ENCODE measurements around the gene TCF12.
"Not testable (repeated sequence)": the region's sequence is repeated elsewhere in the genome, so short reads cannot be mapped to it uniquely, and the experiment has no call there.

The TCF12 gene

DNA sequence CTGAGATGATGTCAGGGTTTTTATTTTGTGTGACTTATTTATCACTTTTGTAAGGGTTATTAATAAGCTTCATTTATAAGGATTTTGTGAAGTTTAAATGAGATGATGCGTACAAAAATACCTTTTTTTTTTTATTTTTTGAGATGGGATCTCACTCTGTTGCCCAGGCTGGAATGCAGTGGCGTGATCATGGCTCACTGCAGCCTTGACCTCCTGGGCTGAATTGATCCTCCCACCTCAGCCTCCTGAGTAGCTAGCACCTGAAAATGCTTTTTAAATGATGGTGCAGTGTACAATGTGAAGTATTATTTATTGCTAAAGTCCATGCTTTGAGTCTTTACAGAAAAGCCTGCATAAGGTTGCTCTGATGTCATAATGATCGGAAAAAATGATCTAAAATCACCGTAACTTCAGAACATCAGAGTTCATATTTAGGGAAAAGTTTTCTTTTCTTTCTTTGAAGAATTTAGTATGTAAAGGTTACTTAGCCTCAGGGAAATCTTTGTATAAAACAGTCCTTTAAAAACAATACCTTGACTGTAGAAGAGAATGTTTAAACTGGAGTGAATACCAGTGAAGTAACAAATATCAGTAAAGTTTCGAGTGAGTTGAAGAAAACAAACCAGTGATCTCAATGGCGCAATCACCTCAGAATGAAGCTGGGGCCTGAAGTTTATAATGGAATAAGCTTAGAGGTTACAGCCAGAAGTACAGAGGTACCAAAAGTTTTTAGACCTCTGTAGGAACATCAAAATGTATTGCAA lies 29.7 kb downstream of the TCF12 start:
- no peak for DNase-seq (ENCODE audit: low spot score)

DNA sequence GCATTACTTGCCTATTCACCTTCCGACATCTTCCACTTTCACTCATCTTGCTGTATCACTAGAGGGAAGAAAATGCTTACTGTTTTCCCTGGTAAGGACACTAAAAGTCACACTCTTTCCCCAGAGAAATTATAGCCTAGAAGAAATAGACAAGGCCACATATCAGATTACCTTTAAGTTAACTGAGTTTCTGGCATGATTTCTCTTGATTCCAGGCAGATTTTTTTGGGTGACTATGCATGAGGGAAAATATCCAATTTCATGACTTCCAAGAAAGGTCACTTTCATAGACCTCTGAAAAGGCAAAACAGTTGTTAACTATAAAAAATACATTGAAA lies 30.3 kb downstream of the TCF12 start:
- DNase-seq (ENCODE audit: low spot score): no peak

DNA sequence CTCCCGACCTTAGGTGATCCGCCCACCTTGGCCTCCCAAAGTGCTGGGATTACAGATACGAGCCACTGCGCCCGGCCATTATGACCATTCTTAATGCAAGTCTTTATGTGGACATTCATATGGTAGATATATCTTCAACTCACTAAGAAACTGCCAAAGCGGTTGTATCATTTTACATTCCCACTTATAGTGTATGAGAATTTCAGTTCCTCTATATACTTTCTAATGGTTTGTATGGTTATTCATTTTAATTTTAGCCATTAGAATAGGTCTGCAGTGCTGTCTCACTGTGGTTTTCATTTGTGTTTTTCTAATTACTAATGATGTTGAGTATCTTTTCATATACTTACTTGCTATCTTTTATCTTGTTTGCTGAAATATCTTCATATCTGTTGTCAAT lies 32.5 kb downstream of the TCF12 start:
- no peak for DNase-seq (ENCODE audit: low spot score)

DNA sequence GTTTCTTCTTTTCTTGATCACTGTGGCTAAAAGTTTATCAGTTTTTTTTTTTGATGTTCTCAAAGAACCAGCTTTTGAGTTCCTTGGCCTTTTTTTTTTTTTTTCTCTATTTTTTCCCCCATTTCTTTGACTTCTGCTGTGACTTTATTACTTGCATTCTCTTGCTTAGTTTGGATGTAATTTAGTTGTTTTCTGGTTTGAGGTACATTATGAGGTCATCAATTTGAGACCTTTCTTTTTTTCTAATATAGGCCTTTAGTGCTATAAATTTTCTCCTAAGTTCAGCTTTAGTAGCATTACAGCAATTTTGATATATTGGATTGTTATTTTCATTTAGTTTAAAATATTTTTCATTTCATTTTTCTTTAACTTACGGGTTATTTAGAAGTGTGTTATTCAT lies 35.3 kb downstream of the TCF12 start:
- no peak for DNase-seq (ENCODE audit: low spot score)

DNA sequence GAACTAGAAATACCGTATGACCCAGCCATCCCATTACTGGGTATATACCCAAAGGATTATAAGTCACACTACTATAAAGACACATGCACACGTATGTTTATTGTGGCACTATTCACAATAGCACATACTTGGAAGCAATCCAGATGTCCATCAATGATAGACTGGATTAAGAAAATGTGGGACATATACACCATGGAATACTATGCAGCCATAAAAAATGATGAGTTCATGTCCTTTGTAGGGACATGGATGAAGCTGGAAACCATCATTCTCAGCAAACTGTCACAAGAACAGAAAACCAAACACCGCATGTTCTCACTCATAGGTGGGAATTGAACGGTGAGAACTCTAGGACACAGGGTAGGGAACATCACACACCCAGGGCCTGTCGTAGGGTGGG lies 36.6 kb downstream of the TCF12 start:
- not testable (repeated sequence) for DNase-seq (ENCODE audit: low spot score)

DNA sequence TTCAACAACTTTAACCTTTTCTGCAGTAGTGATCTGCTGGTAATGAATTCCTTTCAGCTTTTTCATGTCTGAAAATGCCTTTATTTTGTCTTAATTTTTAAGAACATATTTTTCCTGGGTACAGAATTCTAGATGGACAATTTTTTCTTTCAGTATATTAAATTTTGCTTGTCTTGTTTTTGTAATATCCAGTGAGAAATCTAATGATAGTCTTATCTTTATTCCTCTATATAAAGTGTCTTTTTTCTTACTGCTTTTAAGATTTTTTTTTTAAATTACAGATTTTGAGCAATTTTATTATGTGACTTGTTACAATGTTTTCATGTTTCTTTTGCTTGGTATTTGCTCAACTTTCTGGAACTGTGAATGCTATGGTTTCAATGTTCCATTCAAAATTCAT lies 38.1 kb downstream of the TCF12 start:
- no peak for DNase-seq (ENCODE audit: low spot score)

DNA sequence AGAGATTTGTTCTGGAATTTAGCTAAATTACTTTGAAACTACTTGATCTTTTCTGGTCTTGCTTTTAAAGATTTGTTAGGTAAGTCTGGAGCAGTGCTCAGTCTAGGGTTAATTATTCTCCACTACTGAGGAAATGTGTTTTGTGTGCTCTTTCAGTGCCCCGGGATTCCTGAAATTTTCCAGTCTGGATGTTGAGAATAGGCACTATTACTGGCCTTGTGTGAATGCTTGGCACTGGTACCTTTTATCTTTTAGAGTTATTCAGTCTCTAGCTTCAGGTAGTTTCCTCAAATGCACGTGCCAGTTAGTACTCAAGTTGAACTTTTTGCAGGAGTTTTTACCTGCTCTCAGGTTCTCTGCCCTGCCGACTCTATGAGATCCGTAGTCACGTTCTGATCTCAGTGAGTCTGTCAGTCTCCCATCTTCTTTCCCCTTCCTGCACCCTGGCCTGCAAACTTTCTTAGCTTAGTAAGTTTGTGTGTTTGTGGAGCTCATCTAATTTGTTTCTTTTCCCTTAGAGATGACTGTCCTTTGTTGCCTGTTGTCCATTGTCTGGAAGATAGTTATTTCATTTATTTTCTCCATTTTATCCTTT lies 39.5 kb downstream of the TCF12 start:
- DNase-seq (ENCODE audit: low spot score): no peak

DNA sequence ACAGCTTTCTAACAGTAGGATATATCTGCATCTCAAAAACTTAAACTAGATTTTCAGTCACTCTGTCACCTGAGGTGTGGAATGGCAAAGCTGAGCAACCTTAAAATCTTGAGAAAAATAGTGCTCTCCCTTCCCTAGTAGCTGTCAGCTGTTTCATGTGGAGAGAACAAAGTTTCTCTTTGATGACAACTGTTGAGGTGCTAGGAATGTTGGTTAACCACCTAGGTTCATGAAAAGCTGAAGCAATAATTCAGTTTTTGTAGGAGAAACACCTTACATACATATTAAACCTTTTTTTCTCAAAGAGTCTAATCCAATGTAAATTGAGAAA lies 40.8 kb downstream of the TCF12 start:
- DNase-seq (ENCODE audit: low spot score): no peak

DNA sequence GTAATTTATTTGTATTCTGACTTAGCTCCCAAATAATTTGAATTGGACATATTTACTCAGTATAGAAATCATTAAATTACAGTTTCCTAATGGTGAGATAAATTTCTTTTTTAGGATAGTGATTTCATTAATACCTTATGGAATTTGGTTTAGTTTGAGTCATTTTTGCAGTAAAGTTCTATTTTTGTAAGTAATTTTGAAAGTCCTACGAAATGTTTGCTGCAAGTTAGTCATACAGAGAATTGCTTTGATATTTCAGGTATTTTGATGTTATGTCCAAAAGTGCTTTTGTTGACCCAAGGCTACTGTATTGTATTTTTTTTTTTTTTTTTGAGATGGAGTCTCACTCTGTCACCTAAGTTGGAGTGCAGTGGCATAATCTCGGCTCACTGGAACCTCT lies 41.7 kb downstream of the TCF12 start:
- no peak for DNase-seq (ENCODE audit: low spot score)

DNA sequence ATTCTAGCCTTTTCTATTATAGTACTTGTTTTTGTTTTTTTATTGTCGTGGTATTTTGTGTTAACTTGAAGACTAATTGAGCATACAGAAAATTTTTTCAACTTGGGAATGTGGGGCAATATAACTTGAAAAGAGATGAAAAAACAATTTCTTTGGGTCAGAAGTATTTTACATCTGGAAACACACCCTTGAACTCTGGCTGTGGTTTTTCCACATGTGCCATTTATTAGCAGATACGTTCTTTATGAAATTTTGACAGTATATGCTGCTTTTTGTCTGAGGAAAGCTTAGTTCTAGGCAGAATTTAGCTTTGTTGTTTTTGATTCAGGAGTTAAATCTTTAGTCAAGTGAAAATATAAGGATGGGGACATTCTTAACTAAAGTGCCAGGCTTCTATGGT lies 44.7 kb downstream of the TCF12 start:
- DNase-seq (ENCODE audit: low spot score): peak; percentile 34

DNA sequence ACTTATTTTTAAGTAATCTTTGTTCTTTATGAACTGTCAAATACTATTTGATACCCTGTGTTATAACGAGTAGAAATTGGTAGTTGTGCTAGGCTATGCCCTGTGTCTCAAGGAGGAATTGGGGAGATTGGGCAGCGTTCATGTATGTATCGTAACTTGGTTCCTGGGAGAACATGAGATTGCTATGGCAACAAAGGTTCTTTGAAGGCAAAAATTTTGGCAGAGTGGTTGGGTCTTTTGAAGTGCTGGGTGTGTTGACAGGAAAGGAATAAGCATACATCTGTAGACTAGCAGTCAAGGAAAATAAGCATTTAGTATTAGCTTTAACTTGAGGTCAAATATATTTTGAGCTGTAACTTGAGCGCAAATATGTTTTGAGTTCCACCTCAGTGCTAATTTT lies 45.3 kb downstream of the TCF12 start:
- no peak for DNase-seq (ENCODE audit: low spot score)

DNA sequence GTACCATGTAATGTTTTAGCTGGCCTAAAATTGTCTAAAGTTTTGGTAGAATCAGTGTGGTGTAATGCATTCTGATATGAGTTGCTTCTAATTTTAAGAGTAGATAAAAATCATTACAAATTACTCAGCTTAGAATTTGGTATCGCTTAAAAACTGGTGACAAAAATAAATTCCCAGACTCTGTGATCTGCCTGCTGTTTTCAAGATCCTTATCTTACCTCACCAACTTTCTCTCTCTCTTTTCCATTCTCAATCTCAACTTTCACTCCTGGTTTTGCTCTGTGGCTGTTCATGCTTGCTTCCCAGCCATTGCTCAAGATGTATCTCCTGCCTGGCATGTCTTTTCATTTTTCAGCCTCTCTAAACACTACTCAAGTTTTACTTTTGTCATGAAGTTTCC lies 45.7 kb downstream of the TCF12 start:
- peak; percentile 18 for DNase-seq (ENCODE audit: low spot score)

DNA sequence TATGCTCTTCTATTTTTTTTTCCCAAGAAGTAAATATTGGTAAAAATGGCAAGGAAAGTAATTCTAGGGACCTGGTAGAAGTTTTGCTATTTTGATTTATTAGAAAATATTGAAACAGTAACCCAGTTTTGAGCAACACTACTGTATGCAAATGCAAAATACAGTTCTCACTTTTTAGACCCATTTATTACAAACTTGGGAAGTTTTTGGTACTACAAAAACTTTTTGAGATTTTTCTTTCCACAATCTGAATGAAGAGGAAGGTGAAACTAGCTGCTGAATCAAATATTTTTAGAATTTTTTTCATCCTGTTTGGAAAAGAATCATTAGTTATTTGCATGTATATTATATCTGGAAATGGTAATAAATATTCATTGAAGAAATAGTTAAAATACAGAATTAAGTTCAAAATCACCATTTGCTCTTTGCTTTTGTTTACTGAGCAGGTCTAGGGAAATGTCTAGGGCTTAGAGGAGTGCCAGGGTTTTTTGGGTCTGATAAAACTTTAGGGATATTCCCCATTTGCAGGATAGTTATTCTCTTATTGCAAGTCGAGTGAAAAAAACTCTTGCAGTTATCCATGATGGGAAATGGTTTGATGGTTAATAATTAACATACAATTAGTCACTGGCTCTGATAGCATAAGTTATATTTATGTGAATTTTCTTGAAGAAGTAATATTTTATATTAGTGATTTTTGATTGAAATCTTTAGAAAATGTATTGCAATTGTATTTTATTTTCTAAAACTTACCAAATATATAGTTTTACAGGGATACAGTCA lies 47.0 kb downstream of the TCF12 start:
- DNase-seq (ENCODE audit: low spot score): no peak

DNA sequence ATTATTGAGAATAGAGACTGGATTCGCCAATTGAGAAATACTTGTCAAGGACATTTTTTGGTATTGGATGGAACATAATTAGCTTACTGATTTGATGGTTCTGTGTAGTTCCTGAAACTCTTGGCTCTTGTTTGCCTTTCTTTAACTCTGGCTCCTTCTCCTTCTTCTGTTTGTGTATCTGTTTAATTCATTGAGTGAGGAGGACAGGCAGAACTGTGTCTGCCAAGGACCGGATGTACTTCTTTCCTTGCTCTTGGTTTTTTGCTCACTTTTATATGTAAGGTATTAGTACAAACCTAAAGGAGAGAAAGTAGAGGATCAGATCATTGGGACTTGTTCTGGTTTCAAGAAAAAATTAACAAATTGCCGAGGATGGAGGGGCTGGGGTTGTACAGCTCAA lies 48.9 kb downstream of the TCF12 start:
- DNase-seq (ENCODE audit: low spot score): no peak

DNA sequence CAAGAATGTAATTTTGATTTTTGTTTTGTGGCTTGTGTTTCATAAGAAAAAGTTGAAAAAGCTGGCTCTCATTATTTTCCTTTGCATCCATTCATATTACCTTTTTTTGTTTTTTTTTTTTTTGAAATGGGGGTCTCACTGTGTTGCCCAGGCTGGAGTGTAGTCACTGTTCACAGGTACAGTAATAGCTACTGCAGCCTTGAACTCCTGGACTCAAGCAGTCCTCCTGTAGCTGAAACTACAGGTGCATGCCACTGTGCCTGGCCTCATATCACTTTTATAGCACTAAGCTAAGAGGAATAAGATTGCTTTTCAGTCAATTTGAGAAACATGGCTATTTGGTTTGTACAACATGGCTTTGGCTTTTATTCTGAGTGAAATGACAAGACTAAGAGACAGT lies 49.8 kb downstream of the TCF12 start:
- DNase-seq (ENCODE audit: low spot score): no peak

DNA sequence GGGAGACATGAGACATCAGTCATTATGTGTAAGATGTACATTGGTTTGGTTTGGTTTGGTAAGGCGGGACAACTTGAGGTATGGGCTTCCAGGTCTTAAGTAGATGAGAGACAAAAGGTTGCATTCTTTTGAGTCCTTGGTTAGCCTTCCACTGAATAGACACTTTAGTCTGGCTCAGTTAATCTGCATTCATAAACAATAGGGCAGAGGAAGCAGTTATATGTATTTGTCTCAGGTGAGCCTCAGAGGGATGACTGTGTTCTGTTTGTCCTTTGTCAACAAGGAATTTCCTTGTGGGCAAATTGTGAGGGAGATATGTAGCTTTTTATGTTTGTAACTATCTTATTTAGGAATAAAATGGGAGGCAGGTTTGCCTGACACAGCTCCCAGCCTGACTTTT lies 50.4 kb downstream of the TCF12 start:
- DNase-seq (ENCODE audit: low spot score): no peak

DNA sequence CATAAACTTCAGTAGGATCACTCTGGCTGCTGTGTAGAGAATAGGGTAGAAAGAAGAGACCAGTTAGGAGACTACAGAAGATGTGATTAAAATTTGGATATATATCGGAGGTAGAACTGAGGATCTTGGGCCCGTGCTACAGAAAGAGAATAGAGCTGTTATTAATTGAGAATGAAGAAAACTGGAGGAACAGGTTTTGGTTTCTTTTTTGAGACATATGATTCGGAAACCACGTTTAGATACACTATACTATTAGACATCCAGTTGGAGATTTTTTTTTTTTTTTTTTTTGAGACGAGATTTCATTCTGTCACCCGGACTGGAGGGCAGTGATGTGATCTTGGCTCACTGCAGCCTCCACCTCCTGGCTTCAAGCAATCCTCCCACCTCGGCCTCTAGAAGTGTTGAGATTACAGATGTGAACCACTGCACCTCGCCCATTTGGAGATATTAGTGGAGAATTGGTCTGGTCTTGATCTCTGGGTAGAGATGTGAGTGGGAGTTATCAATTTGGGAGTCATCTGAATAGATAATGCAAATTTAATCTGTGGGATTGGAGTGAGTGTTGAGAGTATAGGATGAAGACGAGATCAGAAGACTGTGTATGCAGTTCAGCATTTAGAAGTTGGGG lies 50.9 kb downstream of the TCF12 start:
- DNase-seq (ENCODE audit: low spot score): no peak

DNA sequence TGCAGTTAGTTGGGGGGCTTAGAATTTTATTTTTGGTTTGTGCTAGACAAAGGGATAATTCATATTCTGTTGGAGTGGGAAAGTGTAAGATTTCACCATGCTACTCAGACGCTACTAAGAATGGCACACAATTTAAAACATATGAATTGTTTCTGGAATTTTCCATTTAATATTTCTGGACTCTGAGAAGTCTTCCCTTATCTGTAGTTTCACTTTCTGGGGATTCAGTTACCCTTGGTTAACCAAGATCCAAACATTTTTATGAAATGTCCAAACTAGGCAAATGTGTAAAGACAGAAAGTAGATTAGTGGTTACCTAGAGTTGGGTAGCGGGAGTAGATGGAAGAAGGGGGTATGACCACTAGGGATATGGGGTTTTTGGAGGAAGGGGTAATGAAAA lies 53.1 kb downstream of the TCF12 start:
- no peak for DNase-seq (ENCODE audit: low spot score)

DNA sequence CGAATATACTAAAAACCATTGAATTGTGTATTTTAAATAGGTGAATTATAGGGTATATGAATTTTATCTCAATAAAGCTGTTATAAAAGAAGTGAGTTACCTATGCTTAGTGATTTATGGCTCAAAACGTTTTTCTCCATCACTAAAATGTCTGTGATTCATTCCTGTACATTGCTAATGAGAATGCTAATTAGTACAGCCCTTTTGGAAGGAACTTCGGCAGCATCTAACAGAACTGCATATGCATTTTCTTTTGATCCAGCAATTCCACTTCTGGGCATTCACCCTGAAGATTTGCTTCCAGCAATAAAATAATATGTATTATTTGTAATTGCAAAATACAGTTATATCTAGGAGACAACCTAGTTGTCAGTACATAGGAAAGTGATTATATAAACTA lies 53.6 kb downstream of the TCF12 start:
- DNase-seq (ENCODE audit: low spot score): no peak

DNA sequence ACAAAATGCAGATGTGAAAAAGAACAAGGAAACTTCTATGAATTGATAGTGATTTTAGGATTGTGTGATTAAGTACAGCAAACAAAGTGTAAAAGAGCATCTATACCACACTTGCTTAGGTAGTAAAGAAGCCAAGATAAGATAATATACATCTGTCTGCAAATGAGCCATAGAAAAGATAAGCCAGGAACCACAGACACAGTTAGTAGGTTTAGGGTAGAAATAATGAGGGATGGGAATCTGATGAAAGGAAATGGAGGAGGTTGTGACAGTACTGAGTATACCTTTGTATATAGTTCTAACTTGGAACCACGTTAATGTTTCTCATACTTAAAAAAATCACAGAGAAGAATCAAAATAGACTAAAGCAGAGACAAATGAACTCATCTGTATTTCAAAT lies 54.0 kb downstream of the TCF12 start:
- no peak for DNase-seq (ENCODE audit: low spot score)

DNA sequence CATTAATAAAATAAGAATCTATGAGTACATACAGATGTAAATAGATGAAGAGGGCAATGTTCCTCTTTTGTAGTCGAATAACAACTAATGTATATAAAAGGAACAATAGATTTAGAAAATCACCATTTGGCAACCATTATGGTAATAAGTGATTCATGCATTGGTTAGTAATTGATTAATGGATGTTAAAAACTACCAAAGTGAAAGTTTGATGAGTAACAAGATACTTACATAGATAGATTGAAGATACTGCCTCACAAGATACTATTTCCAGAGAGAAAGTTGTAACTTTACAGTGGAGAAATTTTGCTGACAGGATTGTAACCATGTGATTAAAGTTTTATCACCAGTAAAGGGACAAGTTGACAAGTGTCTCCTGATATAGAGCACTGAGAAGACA lies 55.0 kb downstream of the TCF12 start:
- DNase-seq (ENCODE audit: low spot score): no peak

DNA sequence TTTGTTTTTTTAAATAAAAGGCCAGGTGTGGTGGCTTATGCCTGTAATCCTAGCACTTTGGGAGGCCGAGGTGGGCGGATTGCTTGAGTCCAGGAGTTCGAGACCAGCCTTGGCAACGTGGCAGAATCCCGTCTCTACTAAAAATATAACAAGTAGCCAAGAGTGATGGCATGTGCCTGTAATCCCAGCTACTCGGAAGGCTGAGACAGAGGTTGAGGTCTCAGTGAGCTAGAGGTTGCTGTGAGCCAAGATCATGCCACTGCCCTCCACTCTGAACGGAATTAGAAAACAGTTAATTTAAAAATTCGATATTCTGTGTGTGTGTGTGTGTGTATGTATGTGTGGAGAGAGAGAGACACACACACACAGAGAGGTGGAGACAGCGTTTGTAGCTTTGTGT lies 58.8 kb downstream of the TCF12 start:
- DNase-seq (ENCODE audit: low spot score): no peak
